Stimulated activated CD4-positive, alpha-beta T cell treated with anti-CD3 and anti-CD28 coated beads, Interleukin-2, amount 100 ng/mL, for 4 hours (primary cell): Measurements from ENCODE around the gene TTC28.

Experiments used
- DNase-seq: peaks from one replicate; pipeline ENCODE4 v3.0.0-alpha.2; 2020; ENCODE audit warnings: low read depth

Gene TTC28

GRCh38 chr22:27961680-27962079 lies 718.0 kb downstream of the TTC28 start:
- no peak for DNase-seq

- no peak for DNase-seq
These were observed 718.5 kb downstream of the TTC28 start for GRCh38 chr22:27961182-27961581.

- DNase-seq, result no peak
These were observed 720.1 kb downstream of the TTC28 start for GRCh38 chr22:27959335-27960090.

- no peak for DNase-seq
These were observed 726.9 kb downstream of the TTC28 start for GRCh38 chr22:27952779-27953178.

- no peak for DNase-seq
These were observed 727.5 kb downstream of the TTC28 start for GRCh38 chr22:27952091-27952490.

GRCh38 chr22:27949421-27949820 lies 730.2 kb downstream of the TTC28 start:
- DNase-seq, result no peak

GRCh38 chr22:27948569-27948968 lies 731.1 kb downstream of the TTC28 start:
- DNase-seq, result no peak

- no peak for DNase-seq
These were observed 732.2 kb downstream of the TTC28 start for GRCh38 chr22:27947448-27947847.

- DNase-seq, result no peak
These were observed 738.5 kb downstream of the TTC28 start for GRCh38 chr22:27941143-27941542.

- DNase-seq, result no peak
These were observed 742.2 kb downstream of the TTC28 start for GRCh38 chr22:27937453-27937852.

- no peak for DNase-seq
These were observed 743.7 kb downstream of the TTC28 start for GRCh38 chr22:27935897-27936296.

GRCh38 chr22:27934069-27934468 lies 745.6 kb downstream of the TTC28 start:
- DNase-seq, result no peak

GRCh38 chr22:27933186-27933983 lies 746.3 kb downstream of the TTC28 start:
- no peak for DNase-seq

GRCh38 chr22:27930331-27931060 lies 749.1 kb downstream of the TTC28 start:
- no peak for DNase-seq
